Measurements from ENCODE around the gene PHF10. TPM values are rescaled to one million over a fixed set of nuclear protein-coding genes. Genes with fewer than 3 reads are reported as not detected.

The PHF10 gene
- total RNA-seq, 4 donors from 2014 or later = 36.2 to 121 (median 67.5) TPM

GRCh38 chr6:169677096-169677495 lies 47.2 kb downstream of the PHF10 start:
- Histone ChIP-seq H3K36me3 (no peaks in the 10 kb centered on the region), H3K9me3 (no peaks in the 10 kb centered on the region), H3K27me3 (no peaks in the 10 kb centered on the region), H3K4me3 (no peak overlapping the region), H3K27ac (no peak overlapping the region), H3K4me1 (no peaks in the 10 kb centered on the region)
- no peak for TF ChIP-seq POLR2A (IDR thresholded peaks at IDR 0.05)
- TF ChIP-seq CTCF (IDR thresholded peaks at IDR 0.05) = no peak
- intact Hi-C loops (cut with DNase I; ENCODE audit: low total_unique reads) = no loop called here
- no peak for DNase-seq

GRCh38 chr6:169675011-169675410 lies 49.3 kb downstream of the PHF10 start:
- TF ChIP-seq CTCF (IDR thresholded peaks at IDR 0.05) (no peak), POLR2A (IDR thresholded peaks at IDR 0.05) (no peak)
- H3K27me3 ChIP-seq = no peaks in the 10 kb centered on the region
- H3K36me3 ChIP-seq = no peaks in the 10 kb centered on the region
- no peak overlapping the region for H3K4me3 ChIP-seq
- no peak overlapping the region for H3K27ac ChIP-seq
- no peak for DNase-seq
- no peaks in the 10 kb centered on the region for H3K4me1 ChIP-seq
- no peaks in the 10 kb centered on the region for H3K9me3 ChIP-seq
- intact Hi-C loops (cut with DNase I; ENCODE audit: low total_unique reads) = no loop called here

GRCh38 chr6:169671563-169671962 lies 52.7 kb downstream of the PHF10 start:
- H3K27ac ChIP-seq = no peak overlapping the region
- H3K27me3 ChIP-seq = no peaks in the 10 kb centered on the region
- H3K4me1 ChIP-seq = no peaks in the 10 kb centered on the region
- no peak overlapping the region for H3K4me3 ChIP-seq
- TF ChIP-seq CTCF (IDR thresholded peaks at IDR 0.05) (no peak), POLR2A (IDR thresholded peaks at IDR 0.05) (no peak)
- no peaks in the 10 kb centered on the region for H3K36me3 ChIP-seq
- no peak for DNase-seq
- intact Hi-C loops (cut with DNase I; ENCODE audit: low total_unique reads) = no loop called here
- H3K9me3 ChIP-seq = no peaks in the 10 kb centered on the region

- no peak for DNase-seq
- no peak overlapping the region for H3K4me3 ChIP-seq
- H3K27ac ChIP-seq = peak overlapping the region in 1 of 2 donors; percentile 49
- TF ChIP-seq CTCF (IDR thresholded peaks at IDR 0.05) (no peak), POLR2A (IDR thresholded peaks at IDR 0.05) (no peak)
- no peaks in the 10 kb centered on the region for H3K36me3 ChIP-seq
- no peaks in the 10 kb centered on the region for H3K4me1 ChIP-seq
- intact Hi-C loops (cut with DNase I; ENCODE audit: low total_unique reads) = no loop called here
- no peaks in the 10 kb centered on the region for H3K27me3 ChIP-seq
- H3K9me3 ChIP-seq = no peaks in the 10 kb centered on the region
Measured at GRCh38 chr6:169669889-169670288, 54.4 kb downstream of the PHF10 start.

GRCh38 chr6:169669147-169669546 lies 55.2 kb downstream of the PHF10 start:
- TF ChIP-seq POLR2A (IDR thresholded peaks at IDR 0.05) (no peak), CTCF (IDR thresholded peaks at IDR 0.05) (no peak)
- Histone ChIP-seq H3K27ac (peak overlapping the region; percentile 17 to 49), H3K4me3 (no peak overlapping the region)

More at GRCh38 chr6:169669147-169669546, 55.2 kb downstream of the PHF10 start:
- Histone ChIP-seq H3K9me3 (no peaks in the 10 kb centered on the region), H3K36me3 (no peaks in the 10 kb centered on the region), H3K27me3 (no peaks in the 10 kb centered on the region), H3K4me1 (no peaks in the 10 kb centered on the region)
- intact Hi-C loops (cut with DNase I; ENCODE audit: low total_unique reads) = no loop called here
- DNase-seq = no peak

Measured in uterus (tissue), 4 donors.